GM12801 (cell line): ENCODE results near the gene FAF1.

Experiments used
- CTCF ChIP-seq: IDR thresholded peaks from one replicate; pipeline ENCODE4 v1.5.1; 2011; ENCODE audit warnings: control low read depth; ENCODE audit not compliant: insufficient read length; ENCODE audit errors: extremely low read depth

FAF1 gene

GRCh38 chr1:50717327-50717726, 242.7 kb downstream of the FAF1 start:
- TF ChIP-seq CTCF = no peak

GRCh38 chr1:50710099-50710498, 250.0 kb downstream of the FAF1 start:
- no peak for TF ChIP-seq CTCF

- TF ChIP-seq CTCF = no peak
Observed at GRCh38 chr1:50707824-50708223, 252.2 kb downstream of the FAF1 start.

GRCh38 chr1:50705699-50706098, 254.4 kb downstream of the FAF1 start:
- no peak for TF ChIP-seq CTCF

- TF ChIP-seq CTCF = no peak
Observed at GRCh38 chr1:50705041-50705440, 255.0 kb downstream of the FAF1 start.

GRCh38 chr1:50704126-50704525, 255.9 kb downstream of the FAF1 start:
- peak; percentile 58 for TF ChIP-seq CTCF

- no peak for TF ChIP-seq CTCF
Observed at GRCh38 chr1:50703240-50703639, 256.8 kb downstream of the FAF1 start.

- no peak for TF ChIP-seq CTCF
Observed at GRCh38 chr1:50702395-50702794, 257.7 kb downstream of the FAF1 start.
